Small intestine (tissue), 7 donors: Measurements from ENCODE around the gene NPTX1. TPM values are rescaled to one million over a fixed set of nuclear protein-coding genes. Genes with fewer than 3 reads are reported as not detected.

Experiments
- DNase-seq, 2 donors: peaks; one replicate each; pipeline versions ENCODE4 v3.0.0 to v3.0.0-alpha.2; 2013
- FAIRE-seq: peaks from 2 replicates; lab custom pipeline; 2012; peaks lifted over from hg19 to GRCh38; lab: Jason Lieb, UNC
- H3K27ac ChIP-seq, 3 donors: one replicate each; pipeline ENCODE4 v1.5.1; 2013; ENCODE audit warnings: low read length in 2 of 3, mild to moderate bottlenecking in 2 of 3, control low read depth in 1 of 3, inconsistent platforms in 1 of 3, low read depth in 1 of 3, moderate library complexity in 1 of 3
- H3K27me3 ChIP-seq, 3 donors: one replicate each; pipeline ENCODE4 v1.6.1; 2013; ENCODE audit warnings: low read length in 3 of 3, inconsistent platforms in 1 of 3; ENCODE audit not compliant: control insufficient read depth in 3 of 3, insufficient read depth in 3 of 3
- H3K36me3 ChIP-seq, 3 donors: one replicate each; pipeline ENCODE4 v1.6.1; 2013; ENCODE audit warnings: low read length in 3 of 3, inconsistent platforms in 1 of 3, low read depth in 1 of 3, mild to moderate bottlenecking in 1 of 3, moderate library complexity in 1 of 3; ENCODE audit not compliant: control insufficient read depth in 3 of 3, insufficient read depth in 2 of 3
- H3K4me1 ChIP-seq, 3 donors: one replicate each; pipeline ENCODE4 v1.6.1; 2013; ENCODE audit warnings: low read length in 2 of 3, inconsistent platforms in 1 of 3, low read depth in 1 of 3, mild to moderate bottlenecking in 1 of 3, moderate library complexity in 1 of 3; ENCODE audit not compliant: control insufficient read depth in 3 of 3, insufficient read depth in 2 of 3
- H3K4me3 ChIP-seq, 3 donors: one replicate each; pipeline ENCODE4 v1.5.1; 2013; ENCODE audit warnings: low read length in 3 of 3, control low read depth in 1 of 3, inconsistent platforms in 1 of 3, low read depth in 1 of 3, mild to moderate bottlenecking in 1 of 3, moderate library complexity in 1 of 3
- H3K9me3 ChIP-seq, 2 donors: one replicate each; pipeline ENCODE4 v1.6.1; 2013; ENCODE audit warnings: low read depth in 1 of 2, low read length in 1 of 2; ENCODE audit not compliant: control insufficient read depth in 2 of 2, insufficient read depth in 1 of 2
- WGBS, 3 donors: extraction: QIAGEN DNeasy Blood & Tissue Kit; methylation state at CpG; one replicate each; pipeline ENCODE4 v1.1.7; 2013; 5-methylcytosine and 5-hydroxymethylcytosine counted together
- polyA plus RNA-seq, 4 donors: library from polyadenylated mRNA; stranded (reverse) in 3 of 4; unstranded in 1 of 4; fragments of 200-250 nt in 3 of 4; fragments of 120-200 nt in 1 of 4; gene quantifications; one replicate each; pipeline versions ENCODE4 v1.2.1 to v1.2.3, GENCODE V29; 2013
- donor health status: healthy with polysubstance abuse.
- donor health status: control.
- donor health status: control.
- donor health status: Bipolar disorder and iron deficiency.
- donor health status: healthy.

NPTX1 gene
- polyA plus RNA-seq, 4 donors, result 0.15 to 0.39 TPM; not detected in 2

GRCh38 chr17:80517641-80518040 is 41.2 kb upstream of the NPTX1 start:
- H3K4me1 ChIP-seq, result no peaks in the 10 kb centered on the region
- H3K27ac ChIP-seq, result no peak overlapping the region
- H3K36me3 ChIP-seq, result no peaks in the 10 kb centered on the region
- no peaks in the 10 kb centered on the region for H3K9me3 ChIP-seq
- 82 to 89% (median 86%) methylated on average over 3 of the region's 3 CpGs for WGBS, 3 donors
- no peak overlapping the region for H3K4me3 ChIP-seq
- no peak for FAIRE-seq
- H3K27me3 ChIP-seq, result peaks cover 0 to 9% (median 0%) of the 10 kb centered on the region in 3 donors
- DNase-seq, result no peak

GRCh38 chr17:80516171-80516932 is 39.9 kb upstream of the NPTX1 start:
- Histone ChIP-seq H3K27ac (no peak overlapping the region), H3K27me3 (peaks cover 0 to 19% (median under 1%) of the 10 kb centered on the region in 3 donors), H3K9me3 (no peaks in the 10 kb centered on the region), H3K4me3 (no peak overlapping the region), H3K36me3 (no peaks in the 10 kb centered on the region), H3K4me1 (no peaks in the 10 kb centered on the region)
- WGBS, 3 donors, result 74 to 79% (median 74%) methylated on average over 17 of the region's 17 CpGs
- DNase-seq, result no peak
- no peak for FAIRE-seq

GRCh38 chr17:80513892-80514291 is 37.5 kb upstream of the NPTX1 start:
- no peak for FAIRE-seq
- H3K36me3 ChIP-seq, result no peaks in the 10 kb centered on the region
- DNase-seq, result no peak

GRCh38 chr17:80513201-80513600 is 36.8 kb upstream of the NPTX1 start:
- Histone ChIP-seq H3K27ac (no peak overlapping the region), H3K4me1 (no peaks in the 10 kb centered on the region), H3K9me3 (no peaks in the 10 kb centered on the region), H3K4me3 (no peak overlapping the region), H3K27me3 (peaks cover 0 to 28% (median 2%) of the 10 kb centered on the region in 3 donors), H3K36me3 (no peaks in the 10 kb centered on the region)
- WGBS, 3 donors, result 75 to 87% (median 81%) methylated on average over 16 of the region's 16 CpGs
- FAIRE-seq (no peak), DNase-seq (no peak)

More at GRCh38 chr17:80513892-80514291, 37.5 kb upstream of the NPTX1 start:
- Histone ChIP-seq H3K4me1 (no peaks in the 10 kb centered on the region), H3K9me3 (no peaks in the 10 kb centered on the region), H3K27me3 (peaks cover 0 to 26% (median 2%) of the 10 kb centered on the region in 3 donors), H3K4me3 (no peak overlapping the region), H3K27ac (no peak overlapping the region)
- WGBS, 3 donors, result 39 to 51% (median 47%) methylated on average over 10 of the region's 10 CpGs

- DNase-seq (no peak), FAIRE-seq (no peak)
- WGBS, 3 donors, result 85 to 86% (median 86%) methylated on average over 15 of the region's 15 CpGs
- no peaks in the 10 kb centered on the region for H3K36me3 ChIP-seq
- peaks cover 0 to 28% (median 2%) of the 10 kb centered on the region in 3 donors for H3K27me3 ChIP-seq
- no peak overlapping the region for H3K27ac ChIP-seq
- H3K9me3 ChIP-seq, result no peaks in the 10 kb centered on the region
- no peaks in the 10 kb centered on the region for H3K4me1 ChIP-seq
- H3K4me3 ChIP-seq, result no peak overlapping the region
These were observed 35.8 kb upstream of the NPTX1 start for GRCh38 chr17:80512233-80512632.

GRCh38 chr17:80511222-80512180 is 35.1 kb upstream of the NPTX1 start:
- Histone ChIP-seq H3K4me1 (no peaks in the 10 kb centered on the region), H3K4me3 (no peak overlapping the region), H3K27ac (no peak overlapping the region), H3K36me3 (no peaks in the 10 kb centered on the region), H3K9me3 (no peaks in the 10 kb centered on the region), H3K27me3 (peaks cover 0 to 28% (median 2%) of the 10 kb centered on the region in 3 donors)
- 36 to 46% (median 40%) methylated on average over 18 of the region's 18 CpGs for WGBS, 3 donors
- FAIRE-seq (no peak), DNase-seq (no peak)

GRCh38 chr17:80510772-80511171 is 34.4 kb upstream of the NPTX1 start:
- Histone ChIP-seq H3K36me3 (no peaks in the 10 kb centered on the region), H3K4me3 (no peak overlapping the region), H3K27me3 (peaks cover 0 to 29% (median 2%) of the 10 kb centered on the region in 3 donors), H3K9me3 (no peaks in the 10 kb centered on the region), H3K4me1 (no peaks in the 10 kb centered on the region), H3K27ac (no peak overlapping the region)
- 64 to 81% (median 66%) methylated on average over 5 to 9 of the region's 9 CpGs for WGBS, 3 donors
- FAIRE-seq (no peak), DNase-seq (no peak)

- no peak overlapping the region for H3K27ac ChIP-seq
- no peaks in the 10 kb centered on the region for H3K9me3 ChIP-seq
- FAIRE-seq (no peak), DNase-seq (no peak)
- H3K36me3 ChIP-seq, result no peaks in the 10 kb centered on the region
- WGBS, 3 donors, result 78 to 81% (median 81%) methylated on average over 14 of the region's 14 CpGs
- peaks cover 0 to 32% (median 2%) of the 10 kb centered on the region in 3 donors for H3K27me3 ChIP-seq
- no peaks in the 10 kb centered on the region for H3K4me1 ChIP-seq
- no peak overlapping the region for H3K4me3 ChIP-seq
These were observed 33.7 kb upstream of the NPTX1 start for GRCh38 chr17:80510132-80510531.
